RCC 7860 (cell line): Measurements from ENCODE around the gene QRFP.

Experiments
- DNase-seq: peaks from one replicate; pipeline ENCODE4 v3.0.0-alpha.2; 2015; ENCODE audit warnings: low spot score
- FAIRE-seq: peaks from 2 replicates; lab custom pipeline; 2012; peaks lifted over from hg19 to GRCh38; lab: Jason Lieb, UNC

The QRFP gene

DNA sequence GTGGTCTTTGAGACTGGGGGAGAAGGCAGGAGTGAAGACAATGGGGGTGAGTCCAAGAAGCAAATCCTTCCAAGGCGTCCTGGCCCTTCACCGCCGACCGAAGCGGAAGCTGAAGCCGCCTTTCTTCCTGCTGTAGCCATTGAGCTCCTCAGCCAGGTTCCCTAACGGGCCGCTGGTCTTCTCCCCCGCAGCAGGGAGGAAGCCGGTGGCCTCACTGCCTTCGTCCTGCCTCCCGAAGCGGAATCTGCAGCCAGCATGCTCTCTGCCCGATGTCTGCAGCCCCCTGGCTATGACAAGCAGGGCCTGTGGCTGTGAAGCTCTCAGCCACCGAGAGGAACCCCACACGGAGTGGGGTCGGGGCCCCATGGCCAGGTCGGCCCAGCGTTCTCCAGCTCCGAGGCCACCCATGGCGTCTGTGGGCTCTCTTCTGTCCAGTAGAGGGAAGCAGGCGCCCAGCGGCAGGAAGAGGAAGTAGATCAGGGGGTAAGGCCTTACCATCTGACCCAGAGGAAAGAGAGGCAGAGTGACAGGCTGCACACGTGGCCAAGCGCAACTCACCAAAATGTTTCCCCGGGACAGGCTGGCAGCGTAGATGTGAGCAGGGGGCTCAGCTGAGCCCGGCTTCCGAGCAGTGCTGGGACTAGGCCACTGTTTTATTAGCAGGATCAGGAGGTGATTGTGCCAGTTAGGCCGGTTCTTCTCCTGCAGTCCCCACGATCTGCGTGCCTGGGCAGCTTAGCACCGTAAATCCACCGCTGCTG, 3.1 kb downstream of the QRFP start:
- FAIRE-seq (no peak), DNase-seq (no peak)

- FAIRE-seq, result no peak
- no peak for DNase-seq
Measured at GRCh38 chr9:130892477-130893304, 3.9 kb downstream of the QRFP start.

DNA sequence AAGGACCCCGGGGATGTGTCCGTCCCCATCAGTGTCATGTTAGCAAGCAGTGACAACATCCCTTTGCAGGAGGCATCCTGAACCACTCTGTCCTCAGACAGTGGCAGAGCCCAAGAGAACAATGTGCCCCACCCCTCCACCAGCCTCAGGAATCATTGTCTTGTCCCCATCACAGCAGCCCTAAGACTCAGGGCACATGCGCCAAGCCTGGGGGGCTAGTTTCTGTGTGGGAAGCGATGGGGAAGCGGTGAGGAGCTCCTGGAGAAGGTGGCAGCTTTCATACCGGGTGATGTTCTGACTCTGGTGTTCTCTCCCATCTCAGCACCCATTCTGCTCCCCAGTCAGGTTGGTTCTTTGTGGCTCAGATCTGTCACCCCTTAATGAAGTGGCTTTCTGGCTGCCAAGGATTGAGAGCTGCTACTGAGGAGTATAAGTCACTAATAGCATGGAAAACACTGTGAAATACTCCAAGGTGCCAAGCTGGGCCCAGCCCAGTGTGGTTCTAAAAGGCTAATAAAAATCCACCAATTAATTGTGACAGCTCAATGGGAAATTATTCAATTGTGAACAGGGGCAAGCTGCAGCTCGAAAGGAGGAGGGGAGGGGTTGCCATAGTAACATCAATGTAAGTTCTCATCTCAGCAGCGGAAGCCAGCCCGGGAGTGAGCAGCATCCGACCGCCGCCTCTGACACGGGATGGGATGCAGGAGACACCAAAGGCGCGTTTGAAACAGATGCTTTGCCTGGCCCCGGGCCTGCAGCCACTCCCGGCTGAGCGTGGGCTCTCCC, 4.7 kb downstream of the QRFP start:
- FAIRE-seq (no peak), DNase-seq (no peak)

- FAIRE-seq (no peak), DNase-seq (no peak)
Measured at GRCh38 chr9:130890870-130891687, 5.5 kb downstream of the QRFP start.

- FAIRE-seq, result no peak
- DNase-seq, result no peak
Measured at GRCh38 chr9:130890124-130890523, 6.5 kb downstream of the QRFP start.

DNA sequence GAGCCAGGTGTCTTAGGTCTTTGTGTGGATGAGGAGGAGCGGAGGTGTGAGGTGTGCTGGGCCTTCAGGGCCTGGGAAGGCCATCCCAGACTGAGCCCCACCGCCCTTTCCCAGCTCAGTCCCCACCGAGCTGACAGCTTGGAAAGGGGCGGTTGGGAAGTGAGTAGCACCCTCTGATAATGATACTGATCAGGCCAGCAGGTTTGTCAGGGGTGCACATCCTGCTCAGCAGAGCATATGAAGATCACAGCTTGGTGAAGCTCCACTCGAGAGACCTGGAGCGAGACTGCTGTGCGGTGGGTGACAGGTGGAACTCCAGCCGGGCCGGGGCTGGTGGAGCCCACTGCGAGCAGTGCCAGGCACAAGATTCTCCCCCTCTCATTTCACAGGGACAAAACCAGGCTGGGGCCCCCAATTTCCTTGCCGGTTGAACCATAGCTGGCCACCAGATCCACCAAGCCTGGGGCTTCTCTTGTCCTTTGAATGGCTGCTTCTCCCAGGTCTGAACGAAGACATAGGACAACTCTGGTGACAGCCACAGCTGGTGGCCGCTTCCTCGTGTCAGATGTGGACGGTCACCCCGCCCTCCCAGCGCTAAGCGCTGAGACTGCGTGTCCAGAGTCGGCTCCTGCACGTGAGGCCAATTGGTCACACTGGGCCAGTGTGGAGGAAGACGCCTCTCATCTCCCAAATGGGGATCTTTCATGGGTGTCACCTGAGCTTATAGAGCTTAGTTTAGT, 8.3 kb downstream of the QRFP start:
- DNase-seq, result no peak
- FAIRE-seq, result no peak

DNA sequence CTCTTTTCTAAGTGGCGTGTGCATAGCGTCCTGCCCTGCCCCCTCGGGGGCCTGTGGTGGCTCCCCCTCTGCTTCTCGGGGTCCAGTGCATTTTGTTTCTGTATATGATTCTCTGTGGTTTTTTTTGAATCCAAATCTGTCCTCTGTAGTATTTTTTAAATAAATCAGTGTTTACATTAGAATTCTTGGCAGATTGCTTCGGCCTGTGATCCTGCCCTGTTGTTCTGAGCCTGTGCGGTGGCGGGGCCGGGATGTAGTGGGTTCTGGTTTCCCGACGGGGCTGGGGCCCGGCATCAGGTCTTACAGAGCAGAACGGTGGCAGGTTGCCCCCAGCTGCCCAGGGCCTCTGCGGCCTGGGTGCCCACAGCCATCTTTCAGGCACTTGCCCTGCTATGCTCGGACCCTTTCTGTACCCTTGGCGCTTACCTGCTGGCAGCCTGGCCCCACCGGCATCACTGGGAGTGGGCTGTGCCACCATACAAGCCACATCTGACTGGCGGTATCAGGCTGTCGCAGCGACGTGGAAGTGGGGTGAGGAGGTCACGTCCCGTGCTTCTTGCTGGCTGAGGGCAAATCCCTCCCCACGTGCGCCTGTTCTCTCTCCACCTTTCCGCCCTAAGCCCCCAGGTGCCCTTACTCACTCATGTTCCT, 9.0 kb downstream of the QRFP start:
- FAIRE-seq (no peak), DNase-seq (no peak)

GRCh38 chr9:130886981-130887380, 9.6 kb downstream of the QRFP start:
- FAIRE-seq (no peak), DNase-seq (no peak)

DNA sequence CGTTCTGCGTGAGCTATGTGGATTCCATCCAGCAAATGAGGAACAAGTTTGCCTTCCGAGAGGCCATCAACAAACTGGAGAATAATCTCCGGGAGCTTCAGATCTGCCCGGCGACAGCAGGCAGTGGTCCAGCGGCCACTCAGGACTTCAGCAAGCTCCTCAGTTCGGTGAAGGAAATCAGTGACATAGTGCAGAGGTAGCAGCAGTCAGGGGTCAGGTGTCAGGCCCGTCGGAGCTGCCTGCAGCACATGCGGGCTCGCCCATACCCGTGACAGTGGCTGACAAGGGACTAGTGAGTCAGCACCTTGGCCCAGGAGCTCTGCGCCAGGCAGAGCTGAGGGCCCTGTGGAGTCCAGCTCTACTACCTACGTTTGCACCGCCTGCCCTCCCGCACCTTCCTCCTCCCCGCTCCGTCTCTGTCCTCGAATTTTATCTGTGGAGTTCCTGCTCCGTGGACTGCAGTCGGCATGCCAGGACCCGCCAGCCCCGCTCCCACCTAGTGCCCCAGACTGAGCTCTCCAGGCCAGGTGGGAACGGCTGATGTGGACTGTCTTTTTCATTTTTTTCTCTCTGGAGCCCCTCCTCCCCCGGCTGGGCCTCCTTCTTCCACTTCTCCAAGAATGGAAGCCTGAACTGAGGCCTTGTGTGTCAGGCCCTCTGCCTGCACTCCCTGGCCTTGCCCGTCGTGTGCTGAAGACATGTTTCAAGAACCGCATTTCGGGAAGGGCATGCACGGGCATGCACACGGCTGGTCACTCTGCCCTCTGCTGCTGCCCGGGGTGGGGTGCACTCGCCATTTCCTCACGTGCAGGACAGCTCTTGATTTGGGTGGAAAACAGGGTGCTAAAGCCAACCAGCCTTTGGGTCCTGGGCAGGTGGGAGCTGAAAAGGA, 10.9 kb downstream of the QRFP start:
- FAIRE-seq, result no peak

GRCh38 chr9:130884542-130885483, 11.8 kb downstream of the QRFP start:
- DNase-seq, result no peak
- FAIRE-seq, result no peak

More for the DNA sequence above, 10.9 kb downstream of the QRFP start:
- DNase-seq, result no peak

- DNase-seq (no peak), FAIRE-seq (no peak)
Measured at GRCh38 chr9:130884111-130884531, 12.5 kb downstream of the QRFP start.

DNA sequence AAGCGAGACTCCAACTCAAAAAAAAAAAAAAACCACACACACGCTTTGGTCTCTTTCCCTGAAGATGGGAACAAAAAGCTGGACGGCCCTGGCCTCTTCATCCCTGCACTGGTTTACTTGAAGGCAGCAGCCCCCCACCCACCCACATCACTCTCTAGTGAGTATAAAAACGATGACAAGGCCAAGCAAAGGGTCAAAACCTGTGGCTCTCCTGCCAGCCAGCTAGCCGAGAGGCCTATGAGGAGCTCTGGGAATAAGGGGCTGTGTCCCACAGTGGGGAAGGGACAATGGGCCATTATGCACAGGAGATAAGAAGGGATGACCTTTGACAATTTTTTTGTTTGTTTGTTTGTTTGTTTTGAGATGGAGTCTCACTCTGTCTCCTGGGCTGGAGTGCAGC, 13.1 kb downstream of the QRFP start:
- FAIRE-seq, result no peak
- no peak for DNase-seq

GRCh38 chr9:130882696-130883225, 13.9 kb downstream of the QRFP start:
- no peak for FAIRE-seq
- no peak for DNase-seq

DNA sequence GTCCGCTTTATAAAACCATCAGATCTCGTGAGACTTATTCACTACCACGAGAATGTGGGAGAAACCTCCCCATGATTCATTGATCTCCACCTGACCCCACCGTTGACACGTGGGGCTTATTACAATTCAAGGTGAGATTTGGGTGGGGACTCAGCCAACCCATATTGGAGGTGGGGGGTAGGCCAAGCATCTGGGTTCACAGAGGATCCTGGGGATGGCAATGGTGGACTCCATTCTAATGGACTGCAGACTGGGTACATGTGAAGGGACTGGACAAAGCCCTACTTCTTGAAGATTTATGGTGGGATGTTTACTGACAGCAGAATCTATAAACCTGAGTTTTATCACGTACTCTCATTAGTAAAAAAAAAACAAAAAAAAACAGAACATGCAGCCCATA, 15.1 kb downstream of the QRFP start:
- no peak for FAIRE-seq
- no peak for DNase-seq

DNA sequence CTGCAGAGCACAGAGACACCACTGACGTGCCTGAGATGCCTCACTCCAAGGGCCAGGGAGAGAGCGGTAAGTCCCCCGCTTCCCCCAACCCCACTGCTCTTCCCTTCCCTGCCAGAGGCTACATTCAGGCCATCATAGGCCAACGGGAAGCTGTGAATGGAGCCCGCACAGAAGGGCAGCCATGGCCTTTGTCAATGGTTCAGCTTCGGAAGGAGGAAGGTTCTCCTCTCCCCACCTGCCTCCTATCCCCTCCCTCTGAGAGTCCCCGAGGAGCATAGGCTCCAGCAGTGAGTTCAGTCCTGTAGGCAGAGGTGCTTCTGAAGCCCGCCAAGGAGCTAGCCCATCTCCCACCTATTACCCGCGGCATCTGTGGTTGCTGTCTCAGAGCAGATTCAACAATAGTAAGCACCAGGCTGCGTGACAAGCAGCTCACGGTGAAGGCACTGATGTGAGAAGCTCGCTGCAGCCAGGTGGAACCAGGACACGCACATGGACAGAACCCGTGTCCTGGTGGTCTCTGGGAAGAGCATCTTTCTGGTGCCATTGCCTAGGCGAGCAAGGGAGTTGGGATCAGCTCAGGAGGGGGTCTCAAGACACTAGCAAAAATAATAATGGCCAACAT, 15.9 kb downstream of the QRFP start:
- FAIRE-seq, result no peak
- DNase-seq, result no peak

DNA sequence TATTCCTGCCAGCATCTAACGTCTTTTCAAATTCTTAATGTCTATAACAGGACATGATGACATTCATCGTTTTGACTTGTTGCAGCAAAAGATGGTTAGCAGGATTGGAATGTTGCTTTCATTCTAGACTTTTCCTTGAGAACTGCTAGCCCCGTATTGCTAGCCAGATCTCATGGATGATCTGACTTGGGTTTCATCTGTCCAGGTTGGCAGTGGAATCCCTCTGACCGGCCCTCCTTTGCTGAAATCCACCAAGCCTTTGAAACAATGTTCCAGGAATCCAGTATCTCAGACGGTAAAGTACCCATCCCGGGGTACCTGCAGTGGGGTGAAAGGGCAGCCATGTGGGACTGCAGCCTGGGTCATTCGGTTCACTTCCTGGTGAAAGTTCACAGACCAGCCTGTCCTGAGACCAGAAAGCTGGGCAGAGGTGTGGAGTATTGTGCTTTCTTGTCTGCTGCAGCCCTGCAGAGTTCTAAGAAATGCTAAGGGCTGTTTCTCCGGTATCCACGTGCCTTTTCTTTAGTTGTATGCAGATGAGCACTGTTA, 16.7 kb downstream of the QRFP start:
- DNase-seq (no peak), FAIRE-seq (no peak)
